ENCODE results near the gene ELL2. TPM values are rescaled to one million over a fixed set of nuclear protein-coding genes. Genes with fewer than 3 reads are reported as not detected.

ELL2 gene
- total RNA-seq, 2 donors from 2014 or later: 26.9 to 38.2 TPM

DNA sequence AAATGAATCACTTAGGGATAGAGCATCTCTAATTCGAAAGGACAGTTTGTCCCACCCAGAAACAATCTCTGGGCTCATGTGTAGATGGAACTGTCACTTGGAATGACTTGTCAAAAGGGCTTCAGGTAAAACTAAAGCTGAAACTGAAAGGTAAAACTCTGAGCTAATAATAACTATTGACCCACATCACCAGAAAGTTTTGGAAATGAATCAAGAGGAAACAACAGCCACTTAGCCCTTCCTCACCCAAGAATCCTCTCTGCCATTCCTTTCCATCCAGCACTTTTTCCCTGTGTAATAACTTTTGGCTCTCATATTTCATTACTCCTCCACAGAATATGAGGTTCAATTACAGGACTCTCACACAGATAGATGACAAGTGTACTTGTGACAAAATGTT lies 125.1 kb downstream of the ELL2 start:
- no peak for DNase-seq
- Histone ChIP-seq H3K4me3 (no peak overlapping the region), H3K9me3 (no peaks in the 10 kb centered on the region), H3K4me1 (peaks cover 9% of the 10 kb centered on the region), H3K36me3 (no peaks in the 10 kb centered on the region), H3K27ac (no peak overlapping the region), H3K9ac (ENCODE audit: low read depth in 2 of 2, low read length in 2 of 2) (no peak overlapping the region), H3K27me3 (no peaks in the 10 kb centered on the region)
- intact Hi-C loops (cut with DNase I): no loop called here
- TF ChIP-seq, protein P1, sequence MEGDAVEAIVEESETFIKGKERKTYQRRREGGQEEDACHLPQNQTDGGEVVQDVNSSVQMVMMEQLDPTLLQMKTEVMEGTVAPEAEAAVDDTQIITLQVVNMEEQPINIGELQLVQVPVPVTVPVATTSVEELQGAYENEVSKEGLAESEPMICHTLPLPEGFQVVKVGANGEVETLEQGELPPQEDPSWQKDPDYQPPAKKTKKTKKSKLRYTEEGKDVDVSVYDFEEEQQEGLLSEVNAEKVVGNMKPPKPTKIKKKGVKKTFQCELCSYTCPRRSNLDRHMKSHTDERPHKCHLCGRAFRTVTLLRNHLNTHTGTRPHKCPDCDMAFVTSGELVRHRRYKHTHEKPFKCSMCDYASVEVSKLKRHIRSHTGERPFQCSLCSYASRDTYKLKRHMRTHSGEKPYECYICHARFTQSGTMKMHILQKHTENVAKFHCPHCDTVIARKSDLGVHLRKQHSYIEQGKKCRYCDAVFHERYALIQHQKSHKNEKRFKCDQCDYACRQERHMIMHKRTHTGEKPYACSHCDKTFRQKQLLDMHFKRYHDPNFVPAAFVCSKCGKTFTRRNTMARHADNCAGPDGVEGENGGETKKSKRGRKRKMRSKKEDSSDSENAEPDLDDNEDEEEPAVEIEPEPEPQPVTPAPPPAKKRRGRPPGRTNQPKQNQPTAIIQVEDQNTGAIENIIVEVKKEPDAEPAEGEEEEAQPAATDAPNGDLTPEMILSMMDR (IDR thresholded peaks at IDR 0.05): no peak

DNA sequence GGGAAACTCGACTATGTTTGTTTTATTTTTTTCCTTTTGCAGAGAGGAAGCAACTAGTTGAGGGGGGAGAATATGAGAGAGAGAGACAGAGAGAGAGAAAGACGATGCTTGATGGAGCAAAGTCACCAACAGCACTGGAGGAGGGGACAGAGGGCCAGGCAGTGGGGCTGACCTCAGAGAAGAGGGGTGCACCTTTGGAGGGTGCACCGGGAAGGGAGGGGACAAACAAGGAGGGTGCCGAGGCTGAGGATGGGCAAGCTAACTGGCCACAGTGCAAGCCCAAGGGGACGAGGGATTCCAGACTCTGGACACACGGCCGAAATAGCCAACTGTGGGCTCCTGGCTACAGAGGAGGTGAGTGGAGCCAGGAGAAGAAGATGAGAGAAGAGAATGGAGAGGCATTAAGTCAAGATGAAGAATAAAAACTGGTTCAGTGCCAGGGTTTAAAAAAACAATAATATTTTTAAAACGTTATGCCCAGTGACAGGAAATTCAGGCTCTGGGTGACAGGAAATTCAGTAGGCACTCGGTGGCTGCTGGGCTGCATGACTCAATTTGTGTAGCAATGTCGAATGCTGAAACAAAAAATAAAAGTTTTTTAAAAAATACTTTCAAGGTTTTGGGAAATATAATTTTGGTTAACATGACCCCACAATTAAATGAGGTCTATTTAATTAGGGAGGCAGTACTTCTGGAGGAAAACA lies 125.8 kb downstream of the ELL2 start:
- no peak for DNase-seq
- H3K27me3 ChIP-seq: no peaks in the 10 kb centered on the region
- no peaks in the 10 kb centered on the region for H3K36me3 ChIP-seq
- H3K4me1 ChIP-seq: peaks cover 9% of the 10 kb centered on the region
- TF ChIP-seq, protein P1 (IDR thresholded peaks at IDR 0.05): no peak
- no peak overlapping the region for H3K27ac ChIP-seq
- no peaks in the 10 kb centered on the region for H3K9me3 ChIP-seq
- intact Hi-C loops (cut with DNase I): no loop called here
- H3K4me3 ChIP-seq: peak overlapping the region; percentile 42
- H3K9ac ChIP-seq (ENCODE audit: low read depth in 2 of 2, low read length in 2 of 2): peak overlapping the region in 1 of 2 donors; percentile 40

Other genes starting within 250 kb of the ELL2 start
- 10 to 100 TPM; 50.0 to 59.0 TPM for gene RHOBTB3, start 230.5 kb downstream of the ELL2 start, total RNA-seq
- 10 to 100 TPM; 52.8 to 89.6 TPM for gene GLRX, start 139.1 kb downstream of the ELL2 start, total RNA-seq